Cardiac muscle cell (in vitro differentiated cells and primary cell): ENCODE measurements around the gene MARCHF7. TPM values are rescaled to one million over a fixed set of nuclear protein-coding genes. Genes with fewer than 3 reads are reported as not detected.
"Not testable (repeated sequence)": the region's sequence is repeated elsewhere in the genome, so short reads cannot be mapped to it uniquely, and the experiment has no call there.

Experiments
- DNase-seq, 2 donors: peaks; one replicate each; pipeline versions ENCODE4 v3.0.0 to v3.0.0-alpha.2; 2010 to 2017; ENCODE audit warnings: low read depth in 1 of 2, low spot score in 1 of 2
- H3K27ac ChIP-seq: fragments of 200-600 bp; sonication (generic); 2 replicates; pipeline ENCODE4 v1.5.1; 2016
- H3K27me3 ChIP-seq: fragments of 200-600 bp; sonication (generic); 2 replicates; pipeline ENCODE4 v1.6.0; 2016; ENCODE audit warnings: control low read depth
- H3K36me3 ChIP-seq: fragments of 200-600 bp; sonication (generic); 2 replicates; pipeline ENCODE4 v1.5.1; 2016; ENCODE audit warnings: control low read depth
- H3K4me1 ChIP-seq: fragments of 200-600 bp; sonication (generic); 2 replicates; pipeline ENCODE4 v1.8.1; 2017; ENCODE audit warnings: low read depth, mild to moderate bottlenecking, mixed run types
- H3K4me3 ChIP-seq: fragments of 200-600 bp; sonication (generic); 2 replicates; pipeline ENCODE4 v1.5.1; 2016; ENCODE audit warnings: mild to moderate bottlenecking
- H3K9me3 ChIP-seq: fragments of 200-600 bp; sonication (generic); 2 replicates; pipeline ENCODE4 v1.5.1; 2017; ENCODE audit warnings: low read depth, mild to moderate bottlenecking, control low read depth
- polyA plus RNA-seq: library from polyadenylated mRNA; unstranded; fragments of >200 nt; fragmentation: Nextera tagmentation; extraction: Ambion mirVana; gene quantifications from 2 replicates; pipeline ENCODE4 v1.2.1, GENCODE V29; 2016
- total RNA-seq: library from RNA; depleted of rRNA; stranded (reverse); fragments of >200 nt; gene quantifications from 2 replicates; pipeline ENCODE4 v1.2.3, GENCODE V29; 2016
- TF ChIP-seq, protein P1 (sequence below): IDR thresholded peaks from 2 replicates; pipeline ENCODE4 v1.5.1; 2012; ENCODE audit warnings: low read depth, mild to moderate bottlenecking, low read length

MARCHF7 gene
- total and polyA plus RNA-seq, 2 experiments from 2014 or later: 118 to 155 TPM

DNA sequence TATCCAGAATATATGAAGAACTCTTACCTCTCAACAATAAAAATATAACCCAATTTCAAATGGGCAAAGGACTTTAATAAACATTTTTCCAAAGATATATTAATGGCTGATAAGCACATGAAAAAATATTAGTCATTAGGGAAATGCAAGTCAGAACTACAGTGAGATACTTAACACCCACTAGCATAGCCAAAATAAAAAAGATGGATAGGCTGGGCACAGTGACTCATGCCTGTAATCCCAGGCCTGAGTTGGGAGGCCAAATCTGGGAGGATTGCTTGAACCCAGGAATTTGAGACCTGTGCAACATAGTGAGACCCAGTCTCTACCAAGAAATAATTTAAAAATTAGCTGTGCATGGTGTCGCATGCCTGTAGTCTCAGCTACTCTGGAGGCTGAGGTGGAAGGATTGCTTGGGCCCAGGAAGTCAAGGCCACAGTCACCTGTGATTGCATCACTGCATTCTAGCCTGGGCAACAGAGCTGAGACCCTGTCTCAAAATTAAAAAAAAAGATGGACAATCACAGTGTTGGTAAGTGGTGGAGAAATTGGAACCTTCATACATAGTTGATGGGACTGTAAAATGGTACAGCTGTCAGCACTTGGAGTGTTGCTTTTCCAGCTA is 25.1 kb downstream of the MARCHF7 start:
- H3K9me3 ChIP-seq: no peaks in the 10 kb centered on the region
- H3K36me3 ChIP-seq: peaks cover 33% of the 10 kb centered on the region
- no peaks in the 10 kb centered on the region for H3K4me1 ChIP-seq
- H3K27ac ChIP-seq: peak overlapping the region; percentile 45
- no peaks in the 10 kb centered on the region for H3K27me3 ChIP-seq
- DNase-seq: peak in 1 of 2 donors; percentile 31
- H3K4me3 ChIP-seq: no peak overlapping the region
- TF ChIP-seq, protein P1, sequence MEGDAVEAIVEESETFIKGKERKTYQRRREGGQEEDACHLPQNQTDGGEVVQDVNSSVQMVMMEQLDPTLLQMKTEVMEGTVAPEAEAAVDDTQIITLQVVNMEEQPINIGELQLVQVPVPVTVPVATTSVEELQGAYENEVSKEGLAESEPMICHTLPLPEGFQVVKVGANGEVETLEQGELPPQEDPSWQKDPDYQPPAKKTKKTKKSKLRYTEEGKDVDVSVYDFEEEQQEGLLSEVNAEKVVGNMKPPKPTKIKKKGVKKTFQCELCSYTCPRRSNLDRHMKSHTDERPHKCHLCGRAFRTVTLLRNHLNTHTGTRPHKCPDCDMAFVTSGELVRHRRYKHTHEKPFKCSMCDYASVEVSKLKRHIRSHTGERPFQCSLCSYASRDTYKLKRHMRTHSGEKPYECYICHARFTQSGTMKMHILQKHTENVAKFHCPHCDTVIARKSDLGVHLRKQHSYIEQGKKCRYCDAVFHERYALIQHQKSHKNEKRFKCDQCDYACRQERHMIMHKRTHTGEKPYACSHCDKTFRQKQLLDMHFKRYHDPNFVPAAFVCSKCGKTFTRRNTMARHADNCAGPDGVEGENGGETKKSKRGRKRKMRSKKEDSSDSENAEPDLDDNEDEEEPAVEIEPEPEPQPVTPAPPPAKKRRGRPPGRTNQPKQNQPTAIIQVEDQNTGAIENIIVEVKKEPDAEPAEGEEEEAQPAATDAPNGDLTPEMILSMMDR: no peak

DNA sequence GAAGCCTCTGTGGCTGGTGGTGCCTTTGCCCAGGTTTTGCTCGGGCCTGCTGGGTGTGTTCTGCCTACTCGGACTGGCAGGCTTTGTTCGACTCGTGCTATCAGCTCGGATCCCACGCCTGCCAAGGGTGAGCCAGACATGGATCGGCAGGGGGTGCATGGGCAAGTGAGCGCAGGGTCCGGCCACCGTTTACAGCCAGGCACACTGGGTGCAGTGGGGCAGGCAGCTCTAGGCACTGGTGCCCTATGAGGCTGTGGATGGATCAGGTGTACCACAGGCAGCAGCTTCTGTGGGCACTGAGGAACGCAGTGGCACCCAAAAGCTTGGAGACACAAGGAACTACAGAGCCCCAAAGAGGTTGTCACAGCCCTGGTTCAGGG is 25.6 kb downstream of the MARCHF7 start:
- H3K27ac ChIP-seq: peak overlapping the region; percentile 45
- no peaks in the 10 kb centered on the region for H3K27me3 ChIP-seq
- no peaks in the 10 kb centered on the region for H3K9me3 ChIP-seq
- DNase-seq: no peak
- peaks cover 32% of the 10 kb centered on the region for H3K36me3 ChIP-seq
- H3K4me1 ChIP-seq: no peaks in the 10 kb centered on the region
- TF ChIP-seq, protein P1: no peak
- no peak overlapping the region for H3K4me3 ChIP-seq

GRCh38 chr2:159738509-159739390 is 26.4 kb downstream of the MARCHF7 start:
- Histone ChIP-seq H3K4me1 (no peaks in the 10 kb centered on the region), H3K27ac (peak overlapping the region; percentile 17), H3K27me3 (no peaks in the 10 kb centered on the region), H3K4me3 (no peak overlapping the region), H3K9me3 (no peaks in the 10 kb centered on the region), H3K36me3 (peaks cover 37% of the 10 kb centered on the region)
- DNase-seq: no peak
- TF ChIP-seq, protein P1: no peak

DNA sequence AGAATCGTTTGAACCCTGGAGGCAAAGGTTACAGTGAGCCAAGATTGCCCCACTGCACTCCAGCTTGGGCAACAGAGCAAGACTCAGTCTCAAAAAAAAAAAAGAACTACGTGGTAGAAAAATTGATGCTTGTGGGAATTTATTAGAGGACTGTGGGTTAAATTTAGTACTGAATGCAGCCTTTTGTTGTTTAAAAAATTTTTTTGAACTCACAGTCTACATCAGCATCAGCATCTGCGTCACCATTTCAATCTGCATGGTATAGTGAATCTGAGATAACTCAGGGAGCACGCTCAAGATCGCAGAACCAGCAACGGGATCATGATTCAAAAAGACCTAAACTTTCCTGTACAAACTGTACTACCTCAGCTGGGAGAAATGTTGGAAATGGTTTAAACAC is 30.5 kb downstream of the MARCHF7 start:
- Histone ChIP-seq H3K27me3 (no peaks in the 10 kb centered on the region), H3K4me1 (peaks cover 7% of the 10 kb centered on the region), H3K9me3 (no peaks in the 10 kb centered on the region), H3K36me3 (peaks cover 39% of the 10 kb centered on the region), H3K4me3 (no peak overlapping the region), H3K27ac (peak overlapping the region; percentile 66)
- DNase-seq: no peak
- TF ChIP-seq, protein P1: no peak

DNA sequence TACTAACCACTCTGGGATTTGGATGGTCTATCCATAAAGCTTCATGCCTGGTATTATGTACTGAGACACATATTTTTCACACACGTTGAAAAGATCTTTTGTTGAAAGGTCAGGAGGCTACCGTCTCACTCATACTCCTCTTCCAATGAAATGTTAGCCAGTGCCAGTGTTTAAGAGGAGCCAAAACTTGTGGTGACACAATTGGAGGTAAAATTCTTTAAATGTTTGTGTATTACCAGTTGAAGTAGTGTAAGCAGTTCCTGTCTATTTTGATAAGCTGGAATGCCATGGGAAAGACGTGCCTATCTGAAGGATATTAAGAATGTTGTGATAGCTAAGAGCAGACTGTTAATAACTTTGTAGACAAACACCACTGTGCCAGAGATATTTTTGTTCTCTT is 32.1 kb downstream of the MARCHF7 start:
- Histone ChIP-seq H3K36me3 (peaks cover 47% of the 10 kb centered on the region), H3K9me3 (no peaks in the 10 kb centered on the region), H3K4me3 (no peak overlapping the region), H3K4me1 (peaks cover 7% of the 10 kb centered on the region), H3K27ac (peak overlapping the region; percentile 86), H3K27me3 (no peaks in the 10 kb centered on the region)
- DNase-seq: peak; percentile 66 to 88
- TF ChIP-seq, protein P1: no peak

DNA sequence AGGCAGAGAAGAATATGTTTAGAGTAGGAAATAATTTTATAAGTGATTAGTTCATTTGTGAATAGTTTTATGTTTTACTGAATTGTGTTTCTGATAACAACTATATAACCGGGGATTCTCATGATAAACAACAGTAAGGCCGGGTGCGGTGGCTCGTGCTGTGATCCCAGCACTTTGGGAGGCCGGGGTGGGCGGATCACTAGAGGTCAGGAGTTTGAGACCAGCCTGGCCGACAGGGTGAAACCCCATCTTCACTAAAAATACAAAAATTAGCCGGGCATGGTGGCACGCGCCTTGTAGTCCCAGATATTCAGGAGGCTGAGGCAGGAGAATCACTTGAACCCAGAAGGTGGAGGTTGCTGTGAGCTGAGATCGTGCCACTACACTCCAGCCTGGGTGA is 32.9 kb downstream of the MARCHF7 start:
- peak overlapping the region; percentile 86 for H3K27ac ChIP-seq
- H3K4me1 ChIP-seq, DNase-seq, H3K9me3 ChIP-seq, H3K4me3 ChIP-seq, H3K27me3 ChIP-seq: not testable (repeated sequence)
- peaks cover 48% of the 10 kb centered on the region for H3K36me3 ChIP-seq
